GM23338 (cell line): ENCODE data around the gene SPOPL.

Source experiments
- CTCF ChIP-seq, 2 experiments: fragments of 200-600 bp in 1 of 2; sonication (generic) in 1 of 2; conservative IDR thresholded peaks; 2 replicates each; pipeline versions ENCODE4 v1.5.1 to v1.6.1; 2016 to 2017; ENCODE audit warnings: antibody characterized with exemption in 2 of 2, low read depth in 2 of 2, mild to moderate bottlenecking in 2 of 2, moderate library complexity in 1 of 2
- EZH2 ChIP-seq: fragments of 200-600 bp; sonication (generic); IDR thresholded peaks from one replicate; pipeline ENCODE4 v1.8.0; 2017; ENCODE audit warnings: antibody characterized with exemption, mild to moderate bottlenecking, low read depth; ENCODE audit not compliant: unreplicated experiment
- EZH2phosphoT487 ChIP-seq: fragments of 200-600 bp; sonication (generic); IDR thresholded peaks from one replicate; pipeline ENCODE4 v1.8.1; 2018; ENCODE audit warnings: antibody characterized with exemption; ENCODE audit not compliant: unreplicated experiment
- REST ChIP-seq: IDR thresholded peaks from one replicate; pipeline ENCODE4 v1.6.1; 2018; ENCODE audit warnings: antibody characterized with exemption; ENCODE audit not compliant: unreplicated experiment
- STAT1 ChIP-seq: IDR thresholded peaks from one replicate; pipeline ENCODE4 v1.6.1; 2016; ENCODE audit warnings: antibody characterized with exemption; ENCODE audit not compliant: unreplicated experiment

GRCh38 chr2:138607746-138608145 is 106.2 kb downstream of the SPOPL start:
- TF ChIP-seq CTCF (conservative IDR thresholded peaks at IDR 0.05; ENCODE audit: low read depth in 2 of 2) (no peak), STAT1 (no peak), EZH2phosphoT487 (no peak), EZH2 (no peak), REST (no peak)
